ENCODE measurements around the gene PMPCA.

Gene PMPCA

DNA sequence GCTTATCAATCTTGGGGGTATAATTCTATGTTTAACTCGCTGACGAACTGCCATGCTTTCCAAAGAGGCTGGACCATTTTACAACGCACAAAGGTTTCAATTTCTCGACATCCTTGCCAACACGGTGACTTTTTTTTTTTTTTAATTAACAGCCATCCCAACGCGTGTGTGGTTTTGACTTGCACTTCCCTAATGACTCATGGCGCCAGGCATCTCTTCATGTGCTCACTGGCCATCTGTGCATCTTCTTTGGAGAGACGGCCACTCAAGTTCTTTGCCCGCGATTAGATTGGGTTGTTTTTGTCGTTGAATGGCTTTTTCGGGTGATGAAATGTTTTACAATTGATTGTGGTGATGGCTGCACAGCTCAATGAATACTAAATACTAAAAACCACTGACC, 24.4 kb upstream of the PMPCA start:
- H3K9me3 ChIP-seq (ENCODE audit: control insufficient read depth, insufficient read depth, low read depth, low read length): no peaks in the 10 kb centered on the region
- no peak overlapping the region for H3K27ac ChIP-seq (ENCODE audit: extremely low read depth, low read depth, low read length)
- H3K36me3 ChIP-seq (ENCODE audit: control insufficient read depth in 2 of 2, insufficient read depth in 1 of 2, low read length in 2 of 2): peaks cover 16 to 92% of the 10 kb centered on the region in 2 experiments
- H3K4me3 ChIP-seq (ENCODE audit: low read depth, low read length): no peak overlapping the region
- ChIA-PET CTCF (interaction anchor here (0.6 to 2.1 kb wide), 3 partner anchors 12 to 151 kb away, joined by 3 to 10 read pairs (median 3); partner anchors contain the start of gene CARD9), POLR2A (interaction anchor here (0.6 to 2.5 kb wide), 5 partner anchors 13 to 72 kb away, joined by 3 to 16 read pairs (median 4); partner anchors contain the start of gene DNLZ)
- TF ChIP-seq ZNF629 (tag by site-specific recombination; IDR thresholded peaks at IDR 0.05) (no peak), ZBTB49 (tag by site-specific recombination; IDR thresholded peaks at IDR 0.05; ENCODE audit: low read depth) (no peak), ZNF518A (tag by site-specific recombination; conservative IDR thresholded peaks at IDR 0.05; ENCODE audit: low read depth) (no peak)
- no peaks in the 10 kb centered on the region for H3K4me1 ChIP-seq (ENCODE audit: control insufficient read depth, insufficient read depth, low read length)

DNA sequence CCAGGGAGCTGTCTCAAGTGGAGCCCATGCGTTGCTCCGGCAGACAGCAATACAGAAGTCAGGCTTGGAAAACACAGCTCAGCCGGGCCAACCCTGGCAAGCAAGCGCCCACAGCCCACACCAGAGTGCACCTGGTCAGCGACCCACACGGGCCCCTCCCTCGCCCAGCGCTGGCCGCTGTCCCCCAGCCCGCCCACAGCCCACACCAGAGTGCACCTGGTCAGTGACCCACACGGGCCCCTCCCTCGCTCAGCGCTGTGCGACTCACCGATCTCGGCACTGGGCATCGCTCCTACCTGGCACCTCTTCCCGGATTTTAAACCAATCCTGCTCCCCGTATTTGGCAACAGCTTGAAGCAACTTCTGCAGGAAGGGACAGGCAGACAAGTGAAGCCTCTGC, 23.2 kb upstream of the PMPCA start:
- no peaks in the 10 kb centered on the region for H3K4me1 ChIP-seq (ENCODE audit: control insufficient read depth, insufficient read depth, low read length)
- H3K4me3 ChIP-seq (ENCODE audit: low read depth, low read length): no peak overlapping the region
- H3K27ac ChIP-seq (ENCODE audit: extremely low read depth, low read depth, low read length): no peak overlapping the region
- TF ChIP-seq ZNF324 (tag by site-specific recombination; IDR thresholded peaks at IDR 0.05): no peak
- no peak for TF ChIP-seq ZNF501 (tag by site-specific recombination; IDR thresholded peaks at IDR 0.05)
- TF ChIP-seq BCL6B (tag by site-specific recombination; IDR thresholded peaks at IDR 0.05): no peak
- no peak for TF ChIP-seq ZNF473 (tag by site-specific recombination; IDR thresholded peaks at IDR 0.05)
- no peak for TF ChIP-seq ZNF157 (tag by site-specific recombination; IDR thresholded peaks at IDR 0.05)
- no peak for TF ChIP-seq ZNF544 (tag by site-specific recombination; IDR thresholded peaks at IDR 0.05)
- TF ChIP-seq ZNF529 (tag by site-specific recombination; IDR thresholded peaks at IDR 0.05; ENCODE audit: insufficient replicate concordance): no peak
- TF ChIP-seq KLF8 (tag by site-specific recombination; IDR thresholded peaks at IDR 0.05): no peak
- no peak for TF ChIP-seq ZNF701 (tag by site-specific recombination; IDR thresholded peaks at IDR 0.05)
- TF ChIP-seq ZSCAN23 (tag by site-specific recombination; IDR thresholded peaks at IDR 0.05): no peak
- no peak for TF ChIP-seq ZNF626 (tag by site-specific recombination; IDR thresholded peaks at IDR 0.05)
- TF ChIP-seq ZSCAN18 (tag by site-specific recombination; IDR thresholded peaks at IDR 0.05): no peak
- TF ChIP-seq ZNF169 (tag by site-specific recombination; IDR thresholded peaks at IDR 0.05): no peak
- TF ChIP-seq ZNF791 (tag by site-specific recombination; IDR thresholded peaks at IDR 0.05): no peak
- no peak for TF ChIP-seq ZNF433 (tag by site-specific recombination; IDR thresholded peaks at IDR 0.05; ENCODE audit: low read depth)
- peaks cover 16 to 92% of the 10 kb centered on the region in 2 experiments for H3K36me3 ChIP-seq (ENCODE audit: control insufficient read depth in 2 of 2, insufficient read depth in 1 of 2, low read length in 2 of 2)
- no peaks in the 10 kb centered on the region for H3K9me3 ChIP-seq (ENCODE audit: control insufficient read depth, insufficient read depth, low read depth, low read length)
- POLR2A ChIA-PET: interaction anchor here (0.7 to 2.5 kb wide), 4 partner anchors 9 to 45 kb away, joined by 3 to 16 read pairs (median 4); partner anchors contain the start of gene DNLZ
- CTCF ChIA-PET: interaction anchor here (0.5 to 0.6 kb wide), 2 partner anchors 18 to 216 kb away, joined by 4 read pairs; no protein-coding TSS in a partner anchor
